Measurements from ENCODE around the gene ICE2. TPM values are rescaled to one million over a fixed set of nuclear protein-coding genes. Genes with fewer than 3 reads are reported as not detected.

The ICE2 gene
- total RNA-seq, 1 donor from 2014 or later: 32.1 TPM

DNA sequence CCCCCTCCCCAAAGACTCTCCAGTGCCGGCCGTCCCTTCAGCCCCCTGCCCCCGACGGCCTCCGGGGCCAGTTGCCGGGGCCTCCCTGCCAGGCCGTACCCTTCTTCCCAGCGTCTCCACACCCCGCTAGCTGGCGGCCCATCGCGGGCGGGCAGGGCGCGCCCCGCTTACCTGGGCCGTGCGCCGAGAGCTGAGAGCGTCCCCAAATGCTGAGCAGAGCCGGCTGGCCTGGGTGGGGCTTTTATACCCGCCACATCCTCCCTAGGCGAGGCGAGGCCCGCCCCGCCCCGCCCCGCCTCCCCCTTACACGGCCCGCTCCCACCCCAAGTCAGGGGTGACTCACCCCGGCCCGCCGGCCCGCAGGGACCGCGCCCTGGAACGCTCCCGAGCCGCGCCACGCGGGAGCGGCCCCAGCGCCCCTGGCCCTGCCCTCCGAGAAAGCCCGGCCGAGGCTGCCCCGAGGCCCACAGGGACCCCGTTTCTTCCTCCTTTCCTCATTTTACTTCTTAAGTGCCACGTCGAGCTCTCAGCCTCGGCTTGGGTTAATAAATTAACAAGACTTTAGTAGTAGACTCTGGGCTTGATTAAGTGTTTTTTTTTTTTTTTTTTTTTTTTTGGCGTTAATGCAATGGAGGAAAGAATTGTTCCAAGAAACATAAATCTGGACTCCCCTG, 81.0 kb downstream of the ICE2 start, which contains the start of gene ANXA2:
Gene ANXA2 (minus strand): TSS at position 215 of the 674 bp plus-strand sequence. CDS start 11,911 bp downstream, outside the sequence.
- Mint-ChIP-seq H3K4me1 (ENCODE audit: low read depth) (peaks cover 72% of the 10 kb centered on the region), H3K27ac (ENCODE audit: unreplicated experiment) (peak within 1 kb of the TSS; percentile 99), H3K9me3 (ENCODE audit: low read depth) (no peaks in the 10 kb centered on the region), H3K36me3 (ENCODE audit: low read depth) (peaks cover 41% of the 10 kb centered on the region), H3K4me3 (ENCODE audit: unreplicated experiment) (peak within 1 kb of the TSS; percentile 96), H3K27me3 (ENCODE audit: low read depth) (no peaks in the 10 kb centered on the region)
- DNase-seq (ENCODE audit: low spot score): no peak
- no peak for TF ChIP-seq CTCF (IDR thresholded peaks at IDR 0.05)

DNA sequence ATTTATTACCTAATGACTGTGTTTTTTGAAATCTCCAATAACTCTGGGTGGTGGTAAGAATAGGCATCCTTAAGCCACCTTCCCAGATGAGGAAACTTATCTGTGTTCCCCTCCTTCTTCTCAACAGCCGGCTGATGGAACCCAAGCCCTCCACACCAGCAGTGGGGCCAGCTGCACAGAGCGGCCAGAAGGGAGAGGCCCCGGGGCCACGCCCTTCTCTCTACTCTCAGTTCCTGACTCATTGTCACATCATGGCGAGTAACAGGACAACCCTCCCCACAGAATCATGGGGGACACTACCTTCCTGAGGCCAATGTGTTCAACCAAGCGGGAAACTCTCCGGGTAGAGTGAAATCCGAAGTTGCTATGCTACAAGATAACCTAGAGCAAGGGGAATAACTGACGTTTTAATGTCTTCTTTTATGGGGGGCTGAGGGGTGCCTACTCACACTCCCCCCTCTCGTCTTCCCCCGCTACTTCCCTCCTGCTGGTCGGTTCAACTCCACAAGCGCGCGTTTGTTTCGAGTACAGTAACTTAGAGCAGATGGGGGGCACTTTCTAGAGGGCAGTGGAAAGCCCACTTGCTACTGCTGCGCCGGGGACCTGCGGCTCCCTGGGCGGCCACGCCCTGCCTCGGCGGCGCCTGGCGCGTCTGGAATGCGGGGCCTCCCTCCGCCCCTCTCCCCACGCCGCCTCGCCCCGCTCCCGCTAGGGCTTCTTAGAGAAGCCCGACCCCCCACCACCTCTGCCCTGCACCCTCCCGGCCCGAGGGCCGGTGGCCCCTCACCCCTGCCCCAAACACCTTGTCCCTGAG, 81.8 kb downstream of the ICE2 start:
- Mint-ChIP-seq H3K36me3 (ENCODE audit: low read depth) (peaks cover 42% of the 10 kb centered on the region), H3K4me1 (ENCODE audit: low read depth) (peaks cover 71% of the 10 kb centered on the region), H3K4me3 (ENCODE audit: unreplicated experiment) (peak overlapping the region; percentile 96), H3K27me3 (ENCODE audit: low read depth) (no peaks in the 10 kb centered on the region), H3K9me3 (ENCODE audit: low read depth) (no peaks in the 10 kb centered on the region), H3K27ac (ENCODE audit: unreplicated experiment) (peak overlapping the region; percentile 99)
- DNase-seq (ENCODE audit: low spot score): no peak
- peak; percentile 34 for TF ChIP-seq CTCF (IDR thresholded peaks at IDR 0.05)

- no peaks in the 10 kb centered on the region for H3K9me3 Mint-ChIP-seq (ENCODE audit: low read depth)
- peak overlapping the region; percentile 99 for H3K27ac Mint-ChIP-seq (ENCODE audit: unreplicated experiment)
- H3K4me3 Mint-ChIP-seq (ENCODE audit: unreplicated experiment): peak overlapping the region; percentile 96
- H3K27me3 Mint-ChIP-seq (ENCODE audit: low read depth): no peaks in the 10 kb centered on the region
- DNase-seq (ENCODE audit: low spot score): no peak
- no peak for TF ChIP-seq CTCF (IDR thresholded peaks at IDR 0.05)
- peaks cover 70% of the 10 kb centered on the region for H3K4me1 Mint-ChIP-seq (ENCODE audit: low read depth)
- H3K36me3 Mint-ChIP-seq (ENCODE audit: low read depth): peaks cover 44% of the 10 kb centered on the region
Measured at GRCh38 chr15:60396560-60396957, 82.4 kb downstream of the ICE2 start.

- Mint-ChIP-seq H3K4me3 (ENCODE audit: unreplicated experiment) (peak overlapping the region; percentile 96), H3K27me3 (ENCODE audit: low read depth) (no peaks in the 10 kb centered on the region), H3K4me1 (ENCODE audit: low read depth) (peaks cover 71% of the 10 kb centered on the region), H3K9me3 (ENCODE audit: low read depth) (no peaks in the 10 kb centered on the region), H3K27ac (ENCODE audit: unreplicated experiment) (peak overlapping the region; percentile 99), H3K36me3 (ENCODE audit: low read depth) (peaks cover 44% of the 10 kb centered on the region)
- TF ChIP-seq CTCF (IDR thresholded peaks at IDR 0.05): no peak
- no peak for DNase-seq (ENCODE audit: low spot score)
Measured at GRCh38 chr15:60396100-60396499, 82.8 kb downstream of the ICE2 start.

- H3K36me3 Mint-ChIP-seq (ENCODE audit: low read depth): peaks cover 44% of the 10 kb centered on the region
- H3K9me3 Mint-ChIP-seq (ENCODE audit: low read depth): no peaks in the 10 kb centered on the region
- no peak for DNase-seq (ENCODE audit: low spot score)
- peak overlapping the region; percentile 99 for H3K27ac Mint-ChIP-seq (ENCODE audit: unreplicated experiment)
- no peak for TF ChIP-seq CTCF (IDR thresholded peaks at IDR 0.05)
- H3K4me1 Mint-ChIP-seq (ENCODE audit: low read depth): peaks cover 71% of the 10 kb centered on the region
- peak overlapping the region; percentile 96 for H3K4me3 Mint-ChIP-seq (ENCODE audit: unreplicated experiment)
- H3K27me3 Mint-ChIP-seq (ENCODE audit: low read depth): no peaks in the 10 kb centered on the region
Measured at GRCh38 chr15:60395276-60396011, 83.5 kb downstream of the ICE2 start.

Measured in chondrocyte (in vitro differentiated cells).